ENCODE measurements around the gene BTAF1. TPM values are rescaled to one million over a fixed set of nuclear protein-coding genes. Genes with fewer than 3 reads are reported as not detected.

Gene BTAF1
- total RNA-seq, 6 experiments from 2014 or later = 18.1 to 20.8 (median 20.4) TPM

DNA sequence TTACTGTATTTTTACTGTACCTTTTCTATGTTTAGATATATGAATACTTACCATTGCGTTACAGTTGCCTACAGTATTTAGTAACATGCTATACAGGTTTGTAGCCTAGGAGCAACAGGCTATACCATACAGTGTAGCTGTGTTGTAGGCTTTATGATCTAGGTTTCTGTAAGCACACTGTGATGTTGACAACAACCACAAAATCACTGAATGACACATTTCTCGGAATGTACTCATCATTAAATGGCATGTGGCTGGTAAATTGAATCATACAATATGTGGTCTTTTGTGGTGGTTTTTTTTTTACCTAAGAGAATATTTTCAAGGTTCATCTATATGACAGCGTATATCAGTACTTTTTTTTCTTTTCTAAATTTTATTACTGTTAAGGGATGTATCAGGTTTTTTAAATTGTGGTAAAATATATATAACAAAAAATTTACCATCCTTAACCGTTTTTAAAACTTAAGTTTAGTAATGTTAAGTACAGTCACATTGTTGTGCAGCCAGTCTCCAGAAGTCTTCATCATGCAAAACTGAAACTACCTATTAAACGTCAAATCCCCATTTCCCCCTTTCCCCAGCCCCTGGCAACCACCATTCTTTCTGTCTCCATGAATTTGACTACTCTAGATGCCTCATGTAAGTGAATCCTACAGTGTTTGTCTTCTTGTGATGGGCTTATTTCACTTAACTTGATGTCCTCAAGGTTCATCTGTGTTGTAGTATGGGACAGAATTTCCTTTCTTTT, 21.5 kb downstream of the BTAF1 start:
- peaks cover 11% of the 10 kb centered on the region for H3K36me3 Mint-ChIP-seq (ENCODE audit: low read depth)
- peak overlapping the region; percentile 74 for H3K27ac Mint-ChIP-seq
- H3K9me3 Mint-ChIP-seq = no peaks in the 10 kb centered on the region
- DNase-seq = peak; percentile 68
- TF ChIP-seq, protein P1, sequence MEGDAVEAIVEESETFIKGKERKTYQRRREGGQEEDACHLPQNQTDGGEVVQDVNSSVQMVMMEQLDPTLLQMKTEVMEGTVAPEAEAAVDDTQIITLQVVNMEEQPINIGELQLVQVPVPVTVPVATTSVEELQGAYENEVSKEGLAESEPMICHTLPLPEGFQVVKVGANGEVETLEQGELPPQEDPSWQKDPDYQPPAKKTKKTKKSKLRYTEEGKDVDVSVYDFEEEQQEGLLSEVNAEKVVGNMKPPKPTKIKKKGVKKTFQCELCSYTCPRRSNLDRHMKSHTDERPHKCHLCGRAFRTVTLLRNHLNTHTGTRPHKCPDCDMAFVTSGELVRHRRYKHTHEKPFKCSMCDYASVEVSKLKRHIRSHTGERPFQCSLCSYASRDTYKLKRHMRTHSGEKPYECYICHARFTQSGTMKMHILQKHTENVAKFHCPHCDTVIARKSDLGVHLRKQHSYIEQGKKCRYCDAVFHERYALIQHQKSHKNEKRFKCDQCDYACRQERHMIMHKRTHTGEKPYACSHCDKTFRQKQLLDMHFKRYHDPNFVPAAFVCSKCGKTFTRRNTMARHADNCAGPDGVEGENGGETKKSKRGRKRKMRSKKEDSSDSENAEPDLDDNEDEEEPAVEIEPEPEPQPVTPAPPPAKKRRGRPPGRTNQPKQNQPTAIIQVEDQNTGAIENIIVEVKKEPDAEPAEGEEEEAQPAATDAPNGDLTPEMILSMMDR (IDR thresholded peaks at IDR 0.05) = no peak
- H3K27me3 Mint-ChIP-seq (ENCODE audit: insufficient read depth) = no peaks in the 10 kb centered on the region
- H3K4me3 Mint-ChIP-seq = no peak overlapping the region
- H3K4me1 Mint-ChIP-seq (ENCODE audit: low read depth) = peaks cover 20% of the 10 kb centered on the region

GRCh38 chr10:91953600-91954160, 30.1 kb downstream of the BTAF1 start:
- H3K9me3 Mint-ChIP-seq = no peaks in the 10 kb centered on the region
- H3K27me3 Mint-ChIP-seq (ENCODE audit: insufficient read depth) = no peaks in the 10 kb centered on the region
- TF ChIP-seq, protein P1 (IDR thresholded peaks at IDR 0.05) = no peak
- DNase-seq = no peak
- H3K4me3 Mint-ChIP-seq = no peak overlapping the region
- no peaks in the 10 kb centered on the region for H3K4me1 Mint-ChIP-seq (ENCODE audit: low read depth)
- H3K27ac Mint-ChIP-seq = no peak overlapping the region
- peaks cover 32% of the 10 kb centered on the region for H3K36me3 Mint-ChIP-seq (ENCODE audit: low read depth)

DNA sequence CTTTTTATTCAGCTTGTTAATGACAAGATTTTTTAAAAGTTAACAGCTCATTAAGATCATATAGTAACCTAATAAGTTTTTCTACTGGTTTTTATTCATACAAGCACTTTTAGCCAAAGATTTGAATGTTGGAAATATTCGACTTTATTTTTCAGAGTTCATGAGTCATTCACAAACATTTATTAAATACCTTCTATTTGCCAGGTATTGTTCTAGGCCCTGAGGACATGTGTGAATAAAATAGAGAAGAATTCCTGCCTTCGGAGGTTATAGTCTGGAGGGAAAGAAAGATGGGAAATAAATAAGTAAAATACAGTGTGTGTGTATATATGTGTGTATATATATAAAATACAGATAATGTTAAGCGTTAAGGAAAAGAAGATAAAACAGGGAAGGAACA, 31.5 kb downstream of the BTAF1 start:
- Mint-ChIP-seq H3K27ac (no peak overlapping the region), H3K4me1 (ENCODE audit: low read depth) (no peaks in the 10 kb centered on the region), H3K9me3 (no peaks in the 10 kb centered on the region), H3K27me3 (ENCODE audit: insufficient read depth) (no peaks in the 10 kb centered on the region), H3K4me3 (no peak overlapping the region), H3K36me3 (ENCODE audit: low read depth) (peaks cover 43% of the 10 kb centered on the region)
- TF ChIP-seq, protein P1 (IDR thresholded peaks at IDR 0.05) = no peak
- DNase-seq = no peak

GRCh38 chr10:91957091-91957490, 33.5 kb downstream of the BTAF1 start:
- Mint-ChIP-seq H3K9me3 (no peaks in the 10 kb centered on the region), H3K4me1 (ENCODE audit: low read depth) (no peaks in the 10 kb centered on the region), H3K36me3 (ENCODE audit: low read depth) (peaks cover 39% of the 10 kb centered on the region), H3K27ac (no peak overlapping the region), H3K4me3 (no peak overlapping the region), H3K27me3 (ENCODE audit: insufficient read depth) (no peaks in the 10 kb centered on the region)
- TF ChIP-seq, protein P1 (IDR thresholded peaks at IDR 0.05) = no peak
- DNase-seq = no peak

- Mint-ChIP-seq H3K27me3 (ENCODE audit: insufficient read depth) (no peaks in the 10 kb centered on the region), H3K27ac (no peak overlapping the region), H3K9me3 (no peaks in the 10 kb centered on the region), H3K36me3 (ENCODE audit: low read depth) (peaks cover 27% of the 10 kb centered on the region), H3K4me1 (ENCODE audit: low read depth) (peaks cover 5% of the 10 kb centered on the region), H3K4me3 (no peak overlapping the region)
- TF ChIP-seq, protein P1 (IDR thresholded peaks at IDR 0.05) = no peak
- no peak for DNase-seq
These were observed 45.7 kb downstream of the BTAF1 start for GRCh38 chr10:91969297-91969696.
